ENCODE data around the gene C1QTNF6.

- TF ChIP-seq CTCF (IDR thresholded peaks at IDR 0.05; ENCODE audit: low read depth, low read length, missing input control) (no peak), HNF4G (IDR thresholded peaks at IDR 0.05) (no peak), SP1 (IDR thresholded peaks at IDR 0.05) (peak; percentile 42), REST (IDR thresholded peaks at IDR 0.05) (peak; percentile 25), ATF3 (IDR thresholded peaks at IDR 0.05) (no peak), JUND (IDR thresholded peaks at IDR 0.05) (no peak)
These were observed at the start of gene C1QTNF6 for GRCh38 chr22:37187891-37188761.
